SK-N-SH treated with all-trans-retinoic acid at 6 μM for 48 hours (cell line): ENCODE measurements around the gene CPNE8.

ENCODE experiments used
- ATAC-seq: fragments of 200-7000 bp; cut with Tn5 transposase; 3 replicates; pipeline ENCODE4 v1.9.1; 2020; ENCODE audit warnings: mild to moderate bottlenecking, moderate library complexity
- ARNTL ChIP-seq: fragments of 450-650 bp; formaldehyde crosslinking; IDR thresholded peaks from 2 replicates; pipeline ENCODE4 v1.5.0; 2020; ENCODE audit warnings: low read depth, mild to moderate bottlenecking, moderate library complexity, borderline replicate concordance
- BACH2 ChIP-seq: fragments of 250-450 bp; sonication (Bioruptor Pico); IDR thresholded peaks from 2 replicates; pipeline ENCODE4 v1.9.0; 2021; ENCODE audit warnings: mild to moderate bottlenecking, borderline replicate concordance
- CSDC2 ChIP-seq: fragments of 250-450 bp; sonication (Bioruptor Pico); IDR thresholded peaks from 2 replicates; pipeline ENCODE4 v1.5.0; 2020; ENCODE audit warnings: mild to moderate bottlenecking, moderate library complexity
- ESRRG ChIP-seq: fragments of 250-450 bp; sonication (Bioruptor Pico); IDR thresholded peaks from 2 replicates; pipeline ENCODE4 v1.6.1; 2021; ENCODE audit warnings: mild to moderate bottlenecking
- GLIS3 ChIP-seq: fragments of 250-450 bp; sonication (Bioruptor Pico); IDR thresholded peaks from 2 replicates; pipeline ENCODE4 v1.5.0; 2020; ENCODE audit warnings: mild to moderate bottlenecking, moderate library complexity
- ISL1 ChIP-seq: fragments of 250-450 bp; sonication (Bioruptor Pico); IDR thresholded peaks from 2 replicates; pipeline ENCODE4 v2.1.2; 2022; ENCODE audit warnings: mild to moderate bottlenecking, moderate library complexity
- OSR1 ChIP-seq: fragments of 250-450 bp; sonication (Bioruptor Pico); IDR thresholded peaks from 2 replicates; pipeline ENCODE4 v1.8.0; 2022; ENCODE audit warnings: moderate library complexity, mild to moderate bottlenecking, inconsistent platforms
- PPARA ChIP-seq: fragments of 250-450 bp; sonication (Bioruptor Pico); IDR thresholded peaks from 2 replicates; pipeline ENCODE4 v1.5.0; 2020; ENCODE audit warnings: mild to moderate bottlenecking, borderline replicate concordance
- SNAI2 ChIP-seq: fragments of 250-450 bp; sonication (Bioruptor Pico); IDR thresholded peaks from 2 replicates; pipeline ENCODE4 v1.5.0; 2020; ENCODE audit warnings: mild to moderate bottlenecking, moderate library complexity
- TCF4 ChIP-seq: fragments of 250-450 bp; sonication (Bioruptor Pico); IDR thresholded peaks from 2 replicates; pipeline ENCODE4 v1.8.0; 2021; ENCODE audit warnings: mild to moderate bottlenecking, moderate library complexity, borderline replicate concordance
- ZC3H10 ChIP-seq: fragments of 250-450 bp; sonication (Bioruptor Pico); IDR thresholded peaks from 2 replicates; pipeline ENCODE4 v1.5.1; 2021; ENCODE audit warnings: mild to moderate bottlenecking, moderate library complexity
- ZFP3 ChIP-seq: fragments of 250-450 bp; sonication (Bioruptor Pico); IDR thresholded peaks from 2 replicates; pipeline ENCODE4 v1.5.0; 2020; ENCODE audit warnings: mild to moderate bottlenecking, moderate library complexity
- ZFP30 ChIP-seq: fragments of 450-650 bp; formaldehyde crosslinking; IDR thresholded peaks from 2 replicates; pipeline ENCODE4 v1.5.0; 2022; ENCODE audit warnings: mild to moderate bottlenecking, moderate library complexity
- ZNF565 ChIP-seq: fragments of 450-650 bp; formaldehyde crosslinking; conservative IDR thresholded peaks from 2 replicates; pipeline ENCODE4 v1.5.0; 2020; ENCODE audit warnings: low read depth, mild to moderate bottlenecking, moderate library complexity
- ZNF70 ChIP-seq: fragments of 450-650 bp; formaldehyde crosslinking; IDR thresholded peaks from 2 replicates; pipeline ENCODE4 v1.5.0; 2020; ENCODE audit warnings: mild to moderate bottlenecking, moderate library complexity
- TF ChIP-seq, protein P1 (sequence below): fragments of 250-450 bp; sonication (Bioruptor Pico); IDR thresholded peaks from 2 replicates; pipeline ENCODE4 v1.5.1; 2020; ENCODE audit warnings: low read depth, mild to moderate bottlenecking, moderate library complexity
- TF ChIP-seq, protein P2 (sequence below): fragments of 250-450 bp; sonication (Bioruptor Pico); IDR thresholded peaks from 2 replicates; pipeline ENCODE4 v1.8.0; 2020; ENCODE audit warnings: mild to moderate bottlenecking, moderate library complexity, borderline replicate concordance
- TF ChIP-seq, protein P3 (sequence below): fragments of 250-450 bp; sonication (Bioruptor Pico); IDR thresholded peaks from 2 replicates; pipeline ENCODE4 v1.5.0; 2020; ENCODE audit warnings: mild to moderate bottlenecking, moderate library complexity
- TF ChIP-seq, protein P4 (sequence below): fragments of 250-450 bp; sonication (Bioruptor Pico); IDR thresholded peaks from 2 replicates; pipeline ENCODE4 v1.8.0; 2021; ENCODE audit warnings: low read depth, mild to moderate bottlenecking, moderate library complexity, borderline replicate concordance

Gene CPNE8

DNA sequence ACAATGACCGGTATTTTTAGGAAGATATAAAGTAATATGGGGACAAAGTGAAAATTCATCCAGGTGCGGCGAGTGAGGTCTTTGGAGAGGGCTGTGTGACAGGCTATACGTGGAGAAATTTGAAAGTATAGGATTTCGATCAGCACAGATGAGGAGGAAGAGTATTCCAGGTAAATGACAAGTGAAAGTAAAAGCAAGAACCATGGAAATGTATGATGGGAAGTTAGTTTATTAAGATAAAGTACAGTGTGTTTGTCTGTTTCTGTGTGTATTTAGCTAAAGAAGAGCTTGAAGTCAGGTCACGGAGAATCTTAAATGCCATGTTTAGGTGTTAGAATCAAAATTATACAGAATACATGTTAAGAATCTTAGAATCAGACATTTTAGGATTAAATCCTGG is 239.0 kb downstream of the CPNE8 start:
- no peak for TF ChIP-seq ZNF565
- TF ChIP-seq CSDC2 (CRISPR knock-in tag): no peak
- no peak for TF ChIP-seq OSR1 (CRISPR knock-in tag)
- TF ChIP-seq BACH2 (CRISPR knock-in tag): no peak
- no peak for TF ChIP-seq GLIS3 (CRISPR knock-in tag)
- TF ChIP-seq PPARA (CRISPR knock-in tag): no peak
- no peak for TF ChIP-seq ZFP30
- no peak for TF ChIP-seq ISL1 (CRISPR knock-in tag)
- TF ChIP-seq, protein P1, sequence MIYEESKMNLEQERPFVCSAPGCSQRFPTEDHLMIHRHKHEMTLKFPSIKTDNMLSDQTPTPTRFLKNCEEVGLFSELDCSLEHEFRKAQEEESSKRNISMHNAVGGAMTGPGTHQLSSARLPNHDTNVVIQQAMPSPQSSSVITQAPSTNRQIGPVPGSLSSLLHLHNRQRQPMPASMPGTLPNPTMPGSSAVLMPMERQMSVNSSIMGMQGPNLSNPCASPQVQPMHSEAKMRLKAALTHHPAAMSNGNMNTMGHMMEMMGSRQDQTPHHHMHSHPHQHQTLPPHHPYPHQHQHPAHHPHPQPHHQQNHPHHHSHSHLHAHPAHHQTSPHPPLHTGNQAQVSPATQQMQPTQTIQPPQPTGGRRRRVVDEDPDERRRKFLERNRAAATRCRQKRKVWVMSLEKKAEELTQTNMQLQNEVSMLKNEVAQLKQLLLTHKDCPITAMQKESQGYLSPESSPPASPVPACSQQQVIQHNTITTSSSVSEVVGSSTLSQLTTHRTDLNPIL: no peak
- no peak for TF ChIP-seq ARNTL (CRISPR knock-in tag)
- no peak for TF ChIP-seq SNAI2 (CRISPR knock-in tag)
- TF ChIP-seq ZNF70 (CRISPR knock-in tag): no peak
- TF ChIP-seq, protein P2, sequence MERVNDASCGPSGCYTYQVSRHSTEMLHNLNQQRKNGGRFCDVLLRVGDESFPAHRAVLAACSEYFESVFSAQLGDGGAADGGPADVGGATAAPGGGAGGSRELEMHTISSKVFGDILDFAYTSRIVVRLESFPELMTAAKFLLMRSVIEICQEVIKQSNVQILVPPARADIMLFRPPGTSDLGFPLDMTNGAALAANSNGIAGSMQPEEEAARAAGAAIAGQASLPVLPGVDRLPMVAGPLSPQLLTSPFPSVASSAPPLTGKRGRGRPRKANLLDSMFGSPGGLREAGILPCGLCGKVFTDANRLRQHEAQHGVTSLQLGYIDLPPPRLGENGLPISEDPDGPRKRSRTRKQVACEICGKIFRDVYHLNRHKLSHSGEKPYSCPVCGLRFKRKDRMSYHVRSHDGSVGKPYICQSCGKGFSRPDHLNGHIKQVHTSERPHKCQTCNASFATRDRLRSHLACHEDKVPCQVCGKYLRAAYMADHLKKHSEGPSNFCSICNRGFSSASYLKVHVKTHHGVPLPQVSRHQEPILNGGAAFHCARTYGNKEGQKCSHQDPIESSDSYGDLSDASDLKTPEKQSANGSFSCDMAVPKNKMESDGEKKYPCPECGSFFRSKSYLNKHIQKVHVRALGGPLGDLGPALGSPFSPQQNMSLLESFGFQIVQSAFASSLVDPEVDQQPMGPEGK (CRISPR knock-in tag): no peak
- TF ChIP-seq ZFP3 (CRISPR knock-in tag): no peak
- ATAC-seq: no peak

DNA sequence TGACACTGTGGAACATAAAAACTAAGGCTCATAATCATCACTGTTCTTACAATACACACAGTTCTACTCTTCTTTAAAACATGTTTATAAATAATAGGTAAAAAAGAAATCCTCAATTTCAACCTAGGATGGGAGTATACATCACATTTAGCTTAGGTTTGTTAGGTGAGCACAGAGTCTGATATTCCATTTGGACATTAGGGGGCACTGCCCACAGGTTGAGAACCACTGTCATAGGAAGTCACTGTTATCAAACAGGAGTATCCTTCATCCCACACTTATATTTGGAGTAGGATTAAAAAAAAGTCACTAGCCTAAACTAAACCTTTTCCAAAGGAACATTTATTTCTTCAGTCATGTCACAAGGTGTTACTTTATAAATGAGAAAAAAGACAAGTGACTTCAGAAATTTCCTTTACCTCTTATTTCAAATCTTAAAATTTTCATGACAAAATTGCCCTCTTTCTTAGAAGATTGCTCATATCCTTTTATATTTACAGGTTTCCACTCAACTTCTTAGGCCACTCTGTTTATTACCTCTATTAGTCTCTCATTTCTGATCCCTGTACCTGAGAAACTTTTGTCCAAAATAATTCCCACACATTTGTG is 240.6 kb downstream of the CPNE8 start:
- TF ChIP-seq BACH2 (CRISPR knock-in tag) (no peak), ZFP30 (no peak), ESRRG (CRISPR knock-in tag) (no peak), CSDC2 (CRISPR knock-in tag) (no peak), ISL1 (CRISPR knock-in tag) (no peak), PPARA (CRISPR knock-in tag) (no peak), TCF4 (CRISPR knock-in tag) (no peak)
- TF ChIP-seq, protein P2 (CRISPR knock-in tag): no peak
- TF ChIP-seq, protein P3, sequence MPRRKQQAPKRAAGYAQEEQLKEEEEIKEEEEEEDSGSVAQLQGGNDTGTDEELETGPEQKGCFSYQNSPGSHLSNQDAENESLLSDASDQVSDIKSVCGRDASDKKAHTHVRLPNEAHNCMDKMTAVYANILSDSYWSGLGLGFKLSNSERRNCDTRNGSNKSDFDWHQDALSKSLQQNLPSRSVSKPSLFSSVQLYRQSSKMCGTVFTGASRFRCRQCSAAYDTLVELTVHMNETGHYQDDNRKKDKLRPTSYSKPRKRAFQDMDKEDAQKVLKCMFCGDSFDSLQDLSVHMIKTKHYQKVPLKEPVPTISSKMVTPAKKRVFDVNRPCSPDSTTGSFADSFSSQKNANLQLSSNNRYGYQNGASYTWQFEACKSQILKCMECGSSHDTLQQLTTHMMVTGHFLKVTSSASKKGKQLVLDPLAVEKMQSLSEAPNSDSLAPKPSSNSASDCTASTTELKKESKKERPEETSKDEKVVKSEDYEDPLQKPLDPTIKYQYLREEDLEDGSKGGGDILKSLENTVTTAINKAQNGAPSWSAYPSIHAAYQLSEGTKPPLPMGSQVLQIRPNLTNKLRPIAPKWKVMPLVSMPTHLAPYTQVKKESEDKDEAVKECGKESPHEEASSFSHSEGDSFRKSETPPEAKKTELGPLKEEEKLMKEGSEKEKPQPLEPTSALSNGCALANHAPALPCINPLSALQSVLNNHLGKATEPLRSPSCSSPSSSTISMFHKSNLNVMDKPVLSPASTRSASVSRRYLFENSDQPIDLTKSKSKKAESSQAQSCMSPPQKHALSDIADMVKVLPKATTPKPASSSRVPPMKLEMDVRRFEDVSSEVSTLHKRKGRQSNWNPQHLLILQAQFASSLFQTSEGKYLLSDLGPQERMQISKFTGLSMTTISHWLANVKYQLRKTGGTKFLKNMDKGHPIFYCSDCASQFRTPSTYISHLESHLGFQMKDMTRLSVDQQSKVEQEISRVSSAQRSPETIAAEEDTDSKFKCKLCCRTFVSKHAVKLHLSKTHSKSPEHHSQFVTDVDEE (CRISPR knock-in tag): no peak
- peak; percentile 38; the same call in 1 of the 3 replicates for ATAC-seq

DNA sequence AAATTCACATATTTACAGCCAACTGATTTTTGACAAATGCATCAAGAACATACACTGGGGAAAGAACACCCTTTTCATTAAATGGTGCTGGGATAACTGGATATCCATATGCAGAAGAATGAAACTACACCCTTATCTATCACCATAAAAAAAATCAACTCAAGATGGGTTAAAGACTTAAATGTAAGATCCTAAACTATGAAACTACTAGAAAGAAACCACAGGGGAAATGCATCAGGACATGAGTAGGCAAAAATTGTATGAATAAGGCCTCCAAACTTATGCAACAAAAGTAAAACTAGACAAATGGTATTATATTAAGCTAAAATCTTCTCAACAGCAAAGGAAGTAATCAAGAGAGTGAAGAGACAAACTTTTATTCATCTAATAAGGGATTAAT is 242.6 kb downstream of the CPNE8 start:
- ATAC-seq: no peak
- no peak for TF ChIP-seq ISL1 (CRISPR knock-in tag)
- no peak for TF ChIP-seq ZC3H10 (CRISPR knock-in tag)
- TF ChIP-seq, protein P4, sequence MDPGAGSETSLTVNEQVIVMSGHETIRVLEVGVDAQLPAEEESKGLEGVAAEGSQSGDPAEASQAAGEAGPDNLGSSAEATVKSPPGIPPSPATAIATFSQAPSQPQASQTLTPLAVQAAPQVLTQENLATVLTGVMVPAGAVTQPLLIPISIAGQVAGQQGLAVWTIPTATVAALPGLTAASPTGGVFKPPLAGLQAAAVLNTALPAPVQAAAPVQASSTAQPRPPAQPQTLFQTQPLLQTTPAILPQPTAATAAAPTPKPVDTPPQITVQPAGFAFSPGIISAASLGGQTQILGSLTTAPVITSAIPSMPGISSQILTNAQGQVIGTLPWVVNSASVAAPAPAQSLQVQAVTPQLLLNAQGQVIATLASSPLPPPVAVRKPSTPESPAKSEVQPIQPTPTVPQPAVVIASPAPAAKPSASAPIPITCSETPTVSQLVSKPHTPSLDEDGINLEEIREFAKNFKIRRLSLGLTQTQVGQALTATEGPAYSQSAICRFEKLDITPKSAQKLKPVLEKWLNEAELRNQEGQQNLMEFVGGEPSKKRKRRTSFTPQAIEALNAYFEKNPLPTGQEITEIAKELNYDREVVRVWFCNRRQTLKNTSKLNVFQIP (CRISPR knock-in tag): no peak
- TF ChIP-seq SNAI2 (CRISPR knock-in tag): no peak
